PFSK-1 (cell line): ENCODE measurements around the gene SEMG1. TPM values are rescaled to one million over a fixed set of nuclear protein-coding genes. Genes with fewer than 3 reads are reported as not detected.

Experiments
- FOXP2 ChIP-seq: optimal IDR thresholded peaks from 2 replicates; pipeline ENCODE3; 2011; ENCODE audit warnings: borderline replicate concordance, control low read depth, inconsistent platforms; ENCODE audit not compliant: insufficient read depth; ENCODE audit errors: extremely low read length, extremely low read depth
- POLR2AphosphoS5 ChIP-seq: IDR thresholded peaks from 2 replicates; pipeline ENCODE4 v1.6.1; 2012; ENCODE audit warnings: low read depth, mild to moderate bottlenecking, control low read depth, low read length, moderate library complexity
- SIN3A ChIP-seq: IDR thresholded peaks from 2 replicates; pipeline ENCODE4 v1.6.1; 2012; ENCODE audit warnings: mild to moderate bottlenecking, low read length, moderate library complexity, borderline replicate concordance; ENCODE audit not compliant: insufficient read depth
- TAF1 ChIP-seq: IDR thresholded peaks from 2 replicates; pipeline ENCODE4 v1.6.1; 2012; ENCODE audit warnings: low read length, control low read depth, borderline replicate concordance; ENCODE audit not compliant: insufficient read depth
- polyA plus RNA-seq: library from polyadenylated mRNA; unstranded; fragments of >200 nt; gene quantifications from one replicate; pipeline ENCODE4 v1.2.1, GENCODE V29; 2012; ENCODE audit warnings: low read depth, missing spikeins; ENCODE audit not compliant: insufficient read length
- TF ChIP-seq, protein P1 (sequence below), 2 experiments: IDR thresholded peaks; 2 replicates each; pipeline versions ENCODE4 v1.6.1 to v1.8.0; 2011 to 2012; ENCODE audit warnings: low read depth in 2 of 2, low read length in 2 of 2, control low read depth in 1 of 2, inconsistent platforms in 1 of 2, mild to moderate bottlenecking in 1 of 2, moderate library complexity in 1 of 2; ENCODE audit not compliant: insufficient read depth in 1 of 2

The SEMG1 gene, protein sequence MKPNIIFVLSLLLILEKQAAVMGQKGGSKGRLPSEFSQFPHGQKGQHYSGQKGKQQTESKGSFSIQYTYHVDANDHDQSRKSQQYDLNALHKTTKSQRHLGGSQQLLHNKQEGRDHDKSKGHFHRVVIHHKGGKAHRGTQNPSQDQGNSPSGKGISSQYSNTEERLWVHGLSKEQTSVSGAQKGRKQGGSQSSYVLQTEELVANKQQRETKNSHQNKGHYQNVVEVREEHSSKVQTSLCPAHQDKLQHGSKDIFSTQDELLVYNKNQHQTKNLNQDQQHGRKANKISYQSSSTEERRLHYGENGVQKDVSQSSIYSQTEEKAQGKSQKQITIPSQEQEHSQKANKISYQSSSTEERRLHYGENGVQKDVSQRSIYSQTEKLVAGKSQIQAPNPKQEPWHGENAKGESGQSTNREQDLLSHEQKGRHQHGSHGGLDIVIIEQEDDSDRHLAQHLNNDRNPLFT
- not detected for polyA plus RNA-seq

DNA sequence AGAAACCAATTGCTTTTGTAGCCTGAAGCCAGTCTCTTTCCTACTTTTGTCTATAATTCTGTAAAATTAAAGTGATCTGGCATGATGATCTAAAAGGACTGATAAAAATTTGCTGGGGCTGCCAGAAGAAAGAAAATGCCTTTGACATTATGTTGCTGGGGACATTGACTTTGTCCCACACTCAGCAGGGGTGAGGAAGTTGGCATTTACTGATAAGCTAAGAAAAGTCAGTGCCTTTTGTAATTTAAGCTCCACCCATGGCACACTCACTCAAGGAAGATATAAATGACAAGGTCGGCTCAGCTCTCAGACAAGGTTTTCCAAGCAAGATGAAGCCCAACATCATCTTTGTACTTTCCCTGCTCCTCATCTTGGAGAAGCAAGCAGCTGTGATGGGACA lies at the start of gene SEMG1:
SEMG1 (plus strand) TSS at position 309 of the 400 bp plus-strand sequence; CDS start at position 330, 21 bp downstream.
- TF ChIP-seq, protein P1, sequence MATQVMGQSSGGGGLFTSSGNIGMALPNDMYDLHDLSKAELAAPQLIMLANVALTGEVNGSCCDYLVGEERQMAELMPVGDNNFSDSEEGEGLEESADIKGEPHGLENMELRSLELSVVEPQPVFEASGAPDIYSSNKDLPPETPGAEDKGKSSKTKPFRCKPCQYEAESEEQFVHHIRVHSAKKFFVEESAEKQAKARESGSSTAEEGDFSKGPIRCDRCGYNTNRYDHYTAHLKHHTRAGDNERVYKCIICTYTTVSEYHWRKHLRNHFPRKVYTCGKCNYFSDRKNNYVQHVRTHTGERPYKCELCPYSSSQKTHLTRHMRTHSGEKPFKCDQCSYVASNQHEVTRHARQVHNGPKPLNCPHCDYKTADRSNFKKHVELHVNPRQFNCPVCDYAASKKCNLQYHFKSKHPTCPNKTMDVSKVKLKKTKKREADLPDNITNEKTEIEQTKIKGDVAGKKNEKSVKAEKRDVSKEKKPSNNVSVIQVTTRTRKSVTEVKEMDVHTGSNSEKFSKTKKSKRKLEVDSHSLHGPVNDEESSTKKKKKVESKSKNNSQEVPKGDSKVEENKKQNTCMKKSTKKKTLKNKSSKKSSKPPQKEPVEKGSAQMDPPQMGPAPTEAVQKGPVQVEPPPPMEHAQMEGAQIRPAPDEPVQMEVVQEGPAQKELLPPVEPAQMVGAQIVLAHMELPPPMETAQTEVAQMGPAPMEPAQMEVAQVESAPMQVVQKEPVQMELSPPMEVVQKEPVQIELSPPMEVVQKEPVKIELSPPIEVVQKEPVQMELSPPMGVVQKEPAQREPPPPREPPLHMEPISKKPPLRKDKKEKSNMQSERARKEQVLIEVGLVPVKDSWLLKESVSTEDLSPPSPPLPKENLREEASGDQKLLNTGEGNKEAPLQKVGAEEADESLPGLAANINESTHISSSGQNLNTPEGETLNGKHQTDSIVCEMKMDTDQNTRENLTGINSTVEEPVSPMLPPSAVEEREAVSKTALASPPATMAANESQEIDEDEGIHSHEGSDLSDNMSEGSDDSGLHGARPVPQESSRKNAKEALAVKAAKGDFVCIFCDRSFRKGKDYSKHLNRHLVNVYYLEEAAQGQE (IDR thresholded peaks at IDR 0.05; ENCODE audit: insufficient read depth in 1 of 2, low read depth in 2 of 2, low read length in 2 of 2), result no peak
- no peak for TF ChIP-seq FOXP2
- TF ChIP-seq POLR2AphosphoS5, result no peak
- TF ChIP-seq TAF1, result no peak
- TF ChIP-seq SIN3A, result no peak

DNA sequence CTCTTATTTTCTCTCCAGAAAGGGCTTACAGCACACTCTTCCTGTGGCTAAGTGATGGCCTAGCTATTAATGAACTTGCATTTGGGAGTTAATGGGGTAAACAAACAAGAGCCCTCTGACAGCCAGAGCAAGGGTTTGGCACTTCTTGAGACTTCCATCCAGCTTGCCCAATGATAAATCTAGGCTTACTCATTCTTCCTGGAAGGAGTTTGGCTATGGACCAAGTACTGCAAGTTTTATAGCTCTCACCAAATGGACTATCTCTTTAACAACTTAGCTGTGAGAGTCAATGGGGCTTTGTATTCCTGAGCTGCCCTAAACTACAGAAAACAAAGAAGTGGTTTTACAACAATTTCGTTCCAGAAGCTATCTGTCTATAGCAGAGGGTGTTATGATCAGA lies 48.9 kb upstream of the SEMG1 start:
- no peak for TF ChIP-seq POLR2AphosphoS5
- TF ChIP-seq FOXP2, result no peak
- TF ChIP-seq SIN3A, result no peak
- TF ChIP-seq, protein P1 (IDR thresholded peaks at IDR 0.05; ENCODE audit: insufficient read depth in 1 of 2, low read depth in 2 of 2, low read length in 2 of 2), result no peak
- no peak for TF ChIP-seq TAF1

DNA sequence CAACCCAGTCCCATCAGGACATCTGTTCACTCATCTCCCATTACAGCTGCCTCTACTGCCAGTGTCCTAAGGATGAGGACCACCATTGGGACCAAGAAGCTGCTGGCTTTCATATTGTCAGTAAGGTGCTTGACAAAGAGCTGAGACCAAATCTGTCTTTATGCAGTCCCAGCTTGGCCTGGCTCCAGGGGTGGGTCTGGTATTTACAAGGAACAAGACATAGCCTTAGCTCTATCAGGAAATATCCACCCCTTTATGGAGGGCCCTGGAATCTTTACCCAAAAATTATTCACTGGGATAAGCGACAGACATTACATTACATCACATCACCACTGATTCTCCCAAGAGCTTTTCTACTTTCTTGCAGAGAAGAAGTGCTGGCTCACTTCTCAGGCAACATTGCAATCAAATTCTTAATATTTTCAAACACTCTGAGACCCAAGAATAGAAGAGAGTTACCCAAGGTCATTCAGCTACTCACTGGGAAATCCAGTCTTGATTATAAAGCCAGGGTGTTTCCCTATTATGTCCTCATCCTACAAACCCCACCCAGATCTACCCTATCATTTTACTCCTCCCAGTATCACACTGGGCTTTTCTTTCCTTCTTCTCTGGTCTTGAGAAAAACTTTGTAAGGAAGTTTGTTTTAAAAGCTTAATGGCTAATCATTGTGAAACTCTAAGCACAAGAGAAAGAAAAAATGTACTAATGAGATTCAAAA lies 43.6 kb upstream of the SEMG1 start:
- TF ChIP-seq FOXP2, result no peak
- TF ChIP-seq POLR2AphosphoS5, result no peak
- TF ChIP-seq SIN3A, result no peak
- no peak for TF ChIP-seq TAF1
- TF ChIP-seq, protein P1 (IDR thresholded peaks at IDR 0.05; ENCODE audit: insufficient read depth in 1 of 2, low read depth in 2 of 2, low read length in 2 of 2), result no peak

DNA sequence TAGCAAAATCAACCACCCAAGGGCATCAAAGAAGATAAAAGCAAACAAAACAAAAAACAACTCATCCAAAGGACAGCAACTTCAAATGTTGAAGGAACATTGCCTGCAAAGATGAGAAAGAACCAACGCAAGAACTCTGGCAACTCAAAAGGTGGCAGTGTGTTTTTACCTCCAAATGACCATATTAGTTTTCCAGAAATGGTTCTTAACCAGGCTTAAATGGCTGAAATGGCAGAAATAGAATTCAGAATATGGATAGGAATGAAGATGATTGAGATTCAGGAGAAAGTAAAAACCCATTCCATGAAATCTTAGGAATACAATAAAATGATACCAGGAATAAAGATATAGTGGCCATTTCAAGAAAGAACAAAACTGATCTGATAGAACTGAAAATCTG lies 41.9 kb upstream of the SEMG1 start:
- TF ChIP-seq, protein P1 (IDR thresholded peaks at IDR 0.05; ENCODE audit: insufficient read depth in 1 of 2, low read depth in 2 of 2, low read length in 2 of 2), result no peak
- no peak for TF ChIP-seq TAF1
- TF ChIP-seq SIN3A, result no peak
- TF ChIP-seq FOXP2, result no peak
